Gastroesophageal sphincter (tissue), 4 donors: Measurements from ENCODE around the gene DCTN3. TPM values are rescaled to one million over a fixed set of nuclear protein-coding genes. Genes with fewer than 3 reads are reported as not detected.
A peak's percentile ranks its signal among the peaks of the same experiment; 100 is the strongest.

Experiments used
- ATAC-seq: fragments of 150-250 bp; one replicate; pipeline ENCODE4 v1.9.1; 2016; ENCODE audit warnings: mild to moderate bottlenecking, moderate library complexity
- H3K27ac ChIP-seq, 4 donors: fragments of 200-600 bp; sonication (generic) in 3 of 4; 1 replicate in 3 of 4; 2 replicates in 1 of 4; pipeline ENCODE4 v1.5.1; 2016 to 2019
- H3K27me3 ChIP-seq: fragments of 200-600 bp; sonication (generic); one replicate; pipeline ENCODE4 v1.5.1; 2019
- H3K36me3 ChIP-seq, 2 donors: fragments of 200-600 bp; sonication (generic); one replicate each; pipeline ENCODE4 v1.5.1; 2019; ENCODE audit warnings: control low read depth in 1 of 2
- H3K4me1 ChIP-seq, 3 donors: fragments of 200-600 bp; sonication (generic); 1 replicate in 2 of 3; 2 replicates in 1 of 3; pipeline ENCODE4 v1.5.1; 2016 to 2019; ENCODE audit warnings: control low read depth in 2 of 3
- H3K4me3 ChIP-seq, 2 donors: fragments of 200-600 bp; sonication (generic); one replicate each; pipeline ENCODE4 v1.5.1; 2019; ENCODE audit warnings: mild to moderate bottlenecking in 1 of 2, moderate library complexity in 1 of 2
- H3K9me3 ChIP-seq, 3 donors: fragments of 200-600 bp; sonication (generic); one replicate each; pipeline ENCODE4 v1.5.1; 2017 to 2019; ENCODE audit warnings: control low read depth in 2 of 3
- EP300 ChIP-seq: sonication (generic); formaldehyde crosslinking; IDR thresholded peaks from one replicate; pipeline ENCODE4 v1.6.1; 2017; ENCODE audit warnings: antibody characterized with exemption, mild to moderate bottlenecking
- POLR2A ChIP-seq, 2 donors: fragments of 450-650 bp; IDR thresholded peaks; one replicate each; pipeline ENCODE4 v1.6.1; 2017; ENCODE audit warnings: antibody characterized with exemption in 2 of 2, mild to moderate bottlenecking in 2 of 2, moderate library complexity in 1 of 2
- POLR2AphosphoS5 ChIP-seq: sonication (generic); formaldehyde crosslinking; IDR thresholded peaks from one replicate; pipeline ENCODE4 v1.6.1; 2017; ENCODE audit warnings: antibody characterized with exemption
- WGBS, 2 donors: methylation state at CpG; one replicate each; pipeline ENCODE4 v1.1.5; 2018; ENCODE audit warnings: low coverage in 1 of 2; 5-methylcytosine and 5-hydroxymethylcytosine counted together
- total RNA-seq, 4 donors: library from RNA; depleted of rRNA; stranded (reverse); fragments of >200 nt; gene quantifications; one replicate each; pipeline ENCODE4 v1.1.0, GENCODE V29; 2016
- TF ChIP-seq, protein P1 (sequence below), 4 experiments: fragments of 200-600 bp in 2 of 4; fragments of 450-650 bp in 2 of 4; sonication (generic) in 1 of 4; IDR thresholded peaks; one replicate each; pipeline ENCODE4 v1.5.1; 2017 to 2019; ENCODE audit warnings: antibody characterized with exemption in 4 of 4, mild to moderate bottlenecking in 2 of 4, moderate library complexity in 2 of 4

Gene DCTN3
- total RNA-seq, 4 donors from 2014 or later: 80.5 to 136 (median 98.7) TPM

DNA sequence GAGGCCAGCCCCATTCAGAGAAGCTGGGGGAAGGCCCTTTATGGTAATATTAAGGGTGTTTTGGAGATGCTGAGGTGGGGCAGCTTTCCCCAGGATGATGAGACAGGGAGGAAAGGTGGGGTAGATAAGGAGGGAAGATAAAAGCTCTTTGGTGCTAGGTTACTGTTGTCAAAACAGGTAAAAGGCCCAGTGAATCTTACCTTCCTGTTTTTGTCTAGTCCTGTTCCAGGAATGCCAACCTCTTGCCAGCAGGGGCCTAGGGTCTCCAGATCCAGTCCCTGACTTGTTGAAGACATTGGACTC is 43.0 kb upstream of the DCTN3 start:
- ATAC-seq: no peak
- Histone ChIP-seq H3K36me3 (peaks cover 0 to 46% of the 10 kb centered on the region in 2 donors), H3K4me1 (peaks cover 0 to 40% (median 13%) of the 10 kb centered on the region in 3 donors), H3K9me3 (no peaks in the 10 kb centered on the region), H3K27ac (peak overlapping the region in 2 of 4 donors; percentile 99 to 100), H3K4me3 (no peak overlapping the region), H3K27me3 (no peaks in the 10 kb centered on the region)
- TF ChIP-seq POLR2AphosphoS5 (no peak), POLR2A (IDR thresholded peaks at IDR 0.05) (no peak), EP300 (no peak)
- TF ChIP-seq, protein P1, sequence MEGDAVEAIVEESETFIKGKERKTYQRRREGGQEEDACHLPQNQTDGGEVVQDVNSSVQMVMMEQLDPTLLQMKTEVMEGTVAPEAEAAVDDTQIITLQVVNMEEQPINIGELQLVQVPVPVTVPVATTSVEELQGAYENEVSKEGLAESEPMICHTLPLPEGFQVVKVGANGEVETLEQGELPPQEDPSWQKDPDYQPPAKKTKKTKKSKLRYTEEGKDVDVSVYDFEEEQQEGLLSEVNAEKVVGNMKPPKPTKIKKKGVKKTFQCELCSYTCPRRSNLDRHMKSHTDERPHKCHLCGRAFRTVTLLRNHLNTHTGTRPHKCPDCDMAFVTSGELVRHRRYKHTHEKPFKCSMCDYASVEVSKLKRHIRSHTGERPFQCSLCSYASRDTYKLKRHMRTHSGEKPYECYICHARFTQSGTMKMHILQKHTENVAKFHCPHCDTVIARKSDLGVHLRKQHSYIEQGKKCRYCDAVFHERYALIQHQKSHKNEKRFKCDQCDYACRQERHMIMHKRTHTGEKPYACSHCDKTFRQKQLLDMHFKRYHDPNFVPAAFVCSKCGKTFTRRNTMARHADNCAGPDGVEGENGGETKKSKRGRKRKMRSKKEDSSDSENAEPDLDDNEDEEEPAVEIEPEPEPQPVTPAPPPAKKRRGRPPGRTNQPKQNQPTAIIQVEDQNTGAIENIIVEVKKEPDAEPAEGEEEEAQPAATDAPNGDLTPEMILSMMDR (IDR thresholded peaks at IDR 0.05): no peak

DNA sequence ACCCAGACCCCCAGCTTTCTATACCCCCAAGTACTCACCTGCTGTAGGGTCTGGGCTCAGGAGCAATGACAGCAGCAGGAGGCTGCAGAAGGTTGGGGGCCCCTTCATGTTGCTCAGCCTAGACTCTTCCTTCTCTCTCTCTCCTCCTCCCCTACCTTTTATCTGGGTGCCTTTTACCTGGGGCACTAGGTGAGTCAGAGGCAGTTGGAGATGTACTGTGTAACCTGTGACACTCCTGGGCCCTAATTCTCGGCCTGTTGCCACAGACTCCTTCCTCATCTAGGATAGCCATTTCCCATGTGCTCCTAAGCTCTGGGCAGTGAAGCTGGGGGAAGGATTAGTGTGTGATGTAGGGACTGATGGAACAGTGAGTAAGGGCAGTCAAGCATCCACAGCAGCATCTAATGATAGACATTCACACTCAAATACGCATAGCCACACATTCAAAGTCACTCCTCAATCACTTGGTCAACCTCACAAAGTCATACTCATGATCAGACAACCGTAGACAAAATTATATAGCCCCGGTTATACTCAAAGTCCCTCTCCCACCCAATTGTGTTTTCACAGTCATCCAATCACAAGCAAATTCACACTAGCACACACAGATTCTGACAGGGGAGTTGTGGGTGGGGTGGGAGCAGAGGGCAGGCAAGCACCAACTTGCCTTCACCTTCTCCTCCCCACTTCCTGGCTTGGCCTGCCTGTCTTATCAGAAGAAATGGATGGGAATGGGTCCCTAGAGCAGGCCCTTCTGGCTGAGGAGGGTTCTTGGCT is 42.4 kb upstream of the DCTN3 start, which contains the start of gene CCL27:
TSS of gene CCL27 (minus strand) at position 132 of the 777 bp plus-strand sequence. CDS start at position 108, 24 bp downstream.
- no peaks in the 10 kb centered on the region for H3K9me3 ChIP-seq
- H3K27me3 ChIP-seq: no peaks in the 10 kb centered on the region
- TF ChIP-seq EP300: no peak
- TF ChIP-seq, protein P1 (IDR thresholded peaks at IDR 0.05): no peak
- TF ChIP-seq POLR2A (IDR thresholded peaks at IDR 0.05): no peak
- TF ChIP-seq POLR2AphosphoS5: no peak
- H3K27ac ChIP-seq: peak within 1 kb of the TSS in 2 of 4 donors; percentile 99 to 100
- WGBS, 2 donors: 89 to 90% methylated on average over 1 to 3 of the region's 4 CpGs
- peaks cover 0 to 35% (median 13%) of the 10 kb centered on the region in 3 donors for H3K4me1 ChIP-seq
- ATAC-seq: no peak
- no peak within 1 kb of the TSS for H3K4me3 ChIP-seq
- peaks cover 0 to 44% of the 10 kb centered on the region in 2 donors for H3K36me3 ChIP-seq

DNA sequence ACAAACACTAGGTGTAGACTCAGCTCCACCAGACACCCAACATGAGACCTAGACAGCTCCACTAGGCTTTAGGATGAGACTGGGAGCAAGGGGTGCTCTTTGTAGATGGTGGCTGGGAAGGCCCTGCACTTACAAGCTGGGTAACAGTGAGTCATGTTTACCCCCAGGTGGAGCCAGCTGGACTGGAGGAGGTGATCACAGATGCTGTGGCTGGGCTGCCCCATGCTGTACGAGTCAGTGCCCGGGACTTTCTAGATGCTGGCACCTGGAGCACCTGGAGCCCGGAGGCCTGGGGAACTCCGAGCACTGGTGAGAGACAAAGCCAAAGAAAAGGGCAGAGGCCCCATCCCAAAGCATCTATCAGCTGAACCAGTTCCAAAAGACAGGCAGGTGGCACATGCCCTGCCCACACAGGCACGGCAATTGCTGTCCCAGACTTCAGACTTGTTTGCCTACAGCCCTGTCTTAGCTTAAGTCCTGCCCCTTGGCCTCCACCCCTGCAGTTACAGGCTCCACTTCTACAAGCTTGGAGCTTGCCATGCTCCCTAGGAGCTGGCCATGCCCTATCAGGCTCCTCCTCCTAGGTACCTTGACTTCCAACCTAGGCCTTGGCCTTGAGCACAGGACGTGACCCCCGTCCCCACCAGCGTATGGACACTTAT is 39.4 kb upstream of the DCTN3 start:
- H3K36me3 ChIP-seq: peaks cover 0 to 53% of the 10 kb centered on the region in 2 donors
- peaks cover 0 to 25% (median 12%) of the 10 kb centered on the region in 3 donors for H3K4me1 ChIP-seq
- no peak overlapping the region for H3K4me3 ChIP-seq
- 80% methylated on average over 4 of the region's 8 CpGs; no CpG with 5 or more reads in 1 of the 2 donors for WGBS, 2 donors
- H3K27me3 ChIP-seq: no peaks in the 10 kb centered on the region
- TF ChIP-seq, protein P1 (IDR thresholded peaks at IDR 0.05): no peak
- no peak for TF ChIP-seq POLR2A (IDR thresholded peaks at IDR 0.05)
- no peak for TF ChIP-seq EP300
- no peak for TF ChIP-seq POLR2AphosphoS5
- no peak for ATAC-seq
- H3K27ac ChIP-seq: no peak overlapping the region
- H3K9me3 ChIP-seq: no peaks in the 10 kb centered on the region

DNA sequence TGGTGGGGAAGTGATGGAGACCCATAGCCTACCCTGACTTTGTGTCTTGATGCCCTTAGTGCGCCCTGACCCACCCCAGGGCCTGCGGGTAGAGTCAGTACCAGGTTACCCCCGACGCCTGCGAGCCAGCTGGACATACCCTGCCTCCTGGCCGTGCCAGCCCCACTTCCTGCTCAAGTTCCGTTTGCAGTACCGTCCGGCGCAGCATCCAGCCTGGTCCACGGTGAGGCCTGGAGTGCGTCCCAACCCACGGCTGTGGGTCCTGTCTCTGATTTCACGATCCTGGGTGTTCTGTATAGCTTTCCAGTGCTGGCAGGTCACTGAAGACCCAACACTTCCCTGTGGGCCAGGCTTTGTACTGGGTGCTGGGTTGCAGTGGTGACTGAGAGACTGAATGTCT is 38.2 kb upstream of the DCTN3 start:
- Histone ChIP-seq H3K27me3 (no peaks in the 10 kb centered on the region), H3K36me3 (peaks cover 0 to 53% of the 10 kb centered on the region in 2 donors), H3K4me1 (peaks cover 0 to 25% (median 21%) of the 10 kb centered on the region in 3 donors), H3K4me3 (no peak overlapping the region), H3K27ac (no peak overlapping the region), H3K9me3 (no peaks in the 10 kb centered on the region)
- TF ChIP-seq, protein P1 (IDR thresholded peaks at IDR 0.05): no peak
- TF ChIP-seq EP300: no peak
- no peak for TF ChIP-seq POLR2AphosphoS5
- no peak for TF ChIP-seq POLR2A (IDR thresholded peaks at IDR 0.05)
- WGBS, 2 donors: 85 to 89% methylated on average over 6 to 8 of the region's 14 CpGs
- no peak for ATAC-seq
